Spleen (tissue), 11 donors: ENCODE data around the gene RORC. TPM values are rescaled to one million over a fixed set of nuclear protein-coding genes. Genes with fewer than 3 reads are reported as not detected.

Experiments used
- DNase-seq: peaks from one replicate; pipeline ENCODE4 v3.0.0-alpha.2; 2020
- H3K27ac ChIP-seq, 8 donors: fragments of 200-600 bp; sonication (generic) in 7 of 8; 1 replicate in 4 of 8; 2 replicates in 4 of 8; pipeline versions ENCODE4 v1.5.0 to v1.8.0; 2016 to 2021; ENCODE audit warnings: inconsistent platforms in 4 of 8, mild to moderate bottlenecking in 4 of 8, moderate library complexity in 1 of 8
- H3K27me3 ChIP-seq, 7 donors: fragments of 200-600 bp; sonication (generic) in 6 of 7; replicated peaks in 1 of 7; 1 replicate in 4 of 7; 2 replicates in 3 of 7; pipeline versions ENCODE4 v1.5.0 to v1.8.0; 2016 to 2021; ENCODE audit warnings: inconsistent platforms in 3 of 7, mild to moderate bottlenecking in 1 of 7
- H3K36me3 ChIP-seq, 6 donors: fragments of 200-600 bp; sonication (generic) in 5 of 6; 1 replicate in 4 of 6; 2 replicates in 2 of 6; pipeline versions ENCODE4 v1.5.0 to v1.8.0; 2016 to 2021; ENCODE audit warnings: inconsistent platforms in 2 of 6
- H3K4me1 ChIP-seq, 6 donors: fragments of 200-600 bp; sonication (generic) in 5 of 6; 1 replicate in 3 of 6; 2 replicates in 3 of 6; pipeline versions ENCODE4 v1.5.0 to v1.8.0; 2016 to 2021; ENCODE audit warnings: inconsistent platforms in 3 of 6
- H3K4me3 ChIP-seq, 8 donors: fragments of 200-600 bp; sonication (generic) in 7 of 8; 1 replicate in 4 of 8; 2 replicates in 4 of 8; pipeline versions ENCODE4 v1.5.0 to v1.8.0; 2016 to 2021; ENCODE audit warnings: inconsistent platforms in 4 of 8, mild to moderate bottlenecking in 4 of 8, moderate library complexity in 2 of 8
- H3K9me3 ChIP-seq, 8 donors: fragments of 200-600 bp; sonication (generic) in 7 of 8; 1 replicate in 4 of 8; 2 replicates in 4 of 8; pipeline versions ENCODE4 v1.5.0 to v1.8.0; 2016 to 2021; ENCODE audit warnings: inconsistent platforms in 4 of 8
- CTCF ChIP-seq, 11 experiments: fragments of 200-600 bp in 7 of 11; fragments of 450-650 bp in 4 of 11; sonication (generic) in 4 of 11; IDR thresholded peaks in 8 of 11; conservative IDR thresholded peaks in 3 of 11; 1 replicate in 7 of 11; 2 replicates in 4 of 11; pipeline versions ENCODE4 v1.4.0 to v1.8.0; 2016 to 2021; ENCODE audit warnings: antibody characterized with exemption in 11 of 11, inconsistent platforms in 4 of 11, mild to moderate bottlenecking in 1 of 11
- POLR2A ChIP-seq, 3 donors: fragments of 450-650 bp; IDR thresholded peaks; one replicate each; pipeline ENCODE4 v1.5.1; 2017; ENCODE audit warnings: antibody characterized with exemption in 3 of 3, mild to moderate bottlenecking in 1 of 3
- POLR2AphosphoS5 ChIP-seq, 3 donors: sonication (generic); formaldehyde crosslinking; IDR thresholded peaks; one replicate each; pipeline ENCODE4 v1.5.1; 2017; ENCODE audit warnings: antibody characterized with exemption in 3 of 3
- WGBS, 5 donors: extraction: QIAGEN DNeasy Blood & Tissue Kit in 3 of 5; methylation state at CpG; one replicate each; pipeline versions ENCODE4 v1.1.5 to v1.1.7; 2013 to 2018; 5-methylcytosine and 5-hydroxymethylcytosine counted together
- intact Hi-C: fragments of 100-400 bp; cut with DNase I; formaldehyde crosslinking; loops from one replicate; pipeline ENCODE4 v1.15.0; 2023; ENCODE audit warnings: low total_unique reads
- polyA plus RNA-seq, 3 donors: library from polyadenylated mRNA; stranded (reverse); fragments of 200-250 nt; gene quantifications; one replicate each; pipeline ENCODE4 v1.2.1, GENCODE V29; 2013
- total RNA-seq, 7 donors: library from RNA; depleted of rRNA in 3 of 7; stranded (reverse); fragments of >200 nt in 3 of 7; fragmentation: NEBNext Ultra II Directional in 4 of 7; extraction: Animal tissue kit (Norgen Biotek cat#: 25700) in 4 of 7; gene quantifications; one replicate each; pipeline versions ENCODE4 v1.1.0 to v1.2.1, GENCODE V29; 2016 to 2021
- donor health status: healthy with polysubstance abuse.
- donor health status: DM: no; HTN: no; CAD: no; lungs with moderate emphysema.
- donor health status: DM: no; HTN: no; CAD: no.
- donor health status: Bipolar disorder and iron deficiency.
- donor health status: healthy.
- donor health status: DM: no; HTN: no; CAD: no.
- donor health status: DM: yes; HTN: yes; CAD: no.

RORC gene
- total and polyA plus RNA-seq, 10 donors, result 0.14 to 4.1 (median 1.6) TPM

GRCh38 chr1:151777317-151777716 lies 54.3 kb downstream of the RORC start:
- H3K27me3 ChIP-seq, result no peaks in the 10 kb centered on the region
- H3K4me1 ChIP-seq, result no peaks in the 10 kb centered on the region
- H3K27ac ChIP-seq, result no peak overlapping the region
- DNase-seq, result no peak
- WGBS, 5 donors, result 73 to 98% (median 96%) methylated on average over 4 of the region's 4 CpGs
- H3K9me3 ChIP-seq, result no peaks in the 10 kb centered on the region
- intact Hi-C loops, result no loop called here
- H3K36me3 ChIP-seq, result peaks cover 0 to 97% (median 47%) of the 10 kb centered on the region in 6 donors
- no peak overlapping the region for H3K4me3 ChIP-seq
- TF ChIP-seq CTCF (IDR thresholded peaks at IDR 0.05 in 8 of 11, conservative IDR thresholded peaks at IDR 0.05 in 3 of 11) (no peak), POLR2AphosphoS5 (IDR thresholded peaks at IDR 0.05) (no peak), POLR2A (IDR thresholded peaks at IDR 0.05) (no peak)

- intact Hi-C loops, result no loop called here
- peaks cover 0 to 90% (median 46%) of the 10 kb centered on the region in 6 donors for H3K36me3 ChIP-seq
Observed at GRCh38 chr1:151776665-151777062, 54.9 kb downstream of the RORC start.

GRCh38 chr1:151775894-151776664 lies 55.5 kb downstream of the RORC start:
- no peaks in the 10 kb centered on the region for H3K9me3 ChIP-seq
- H3K4me3 ChIP-seq, result no peak overlapping the region
- TF ChIP-seq POLR2AphosphoS5 (IDR thresholded peaks at IDR 0.05) (no peak), POLR2A (IDR thresholded peaks at IDR 0.05) (no peak), CTCF (IDR thresholded peaks at IDR 0.05 in 8 of 11, conservative IDR thresholded peaks at IDR 0.05 in 3 of 11) (no peak)
- 87 to 96% (median 95%) methylated on average over 7 of the region's 7 CpGs for WGBS, 5 donors
- no peaks in the 10 kb centered on the region for H3K27me3 ChIP-seq
- H3K36me3 ChIP-seq, result peaks cover 0 to 84% (median 42%) of the 10 kb centered on the region in 6 donors
- no peak for DNase-seq
- H3K4me1 ChIP-seq, result no peaks in the 10 kb centered on the region
- intact Hi-C loops, result no loop called here
- no peak overlapping the region for H3K27ac ChIP-seq

More at GRCh38 chr1:151776665-151777062, 54.9 kb downstream of the RORC start:
- WGBS, 5 donors, result 78 to 97% (median 92%) methylated on average over 3 of the region's 3 CpGs
- Histone ChIP-seq H3K27ac (no peak overlapping the region), H3K27me3 (no peaks in the 10 kb centered on the region), H3K9me3 (no peaks in the 10 kb centered on the region), H3K4me3 (no peak overlapping the region), H3K4me1 (no peaks in the 10 kb centered on the region)
- TF ChIP-seq POLR2A (IDR thresholded peaks at IDR 0.05), result no peak
- TF ChIP-seq CTCF (IDR thresholded peaks at IDR 0.05 in 8 of 11, conservative IDR thresholded peaks at IDR 0.05 in 3 of 11), result no peak
- TF ChIP-seq POLR2AphosphoS5 (IDR thresholded peaks at IDR 0.05), result no peak
- no peak for DNase-seq

- no peak for DNase-seq
- 64 to 84% (median 79%) methylated on average over 3 of the region's 3 CpGs for WGBS, 5 donors
- intact Hi-C loops, result no loop called here
- Histone ChIP-seq H3K27me3 (no peaks in the 10 kb centered on the region), H3K36me3 (peaks cover 0 to 67% (median 40%) of the 10 kb centered on the region in 6 donors), H3K9me3 (no peaks in the 10 kb centered on the region), H3K4me3 (no peak overlapping the region), H3K27ac (no peak overlapping the region), H3K4me1 (no peaks in the 10 kb centered on the region)
- no peak for TF ChIP-seq POLR2AphosphoS5 (IDR thresholded peaks at IDR 0.05)
- no peak for TF ChIP-seq CTCF (IDR thresholded peaks at IDR 0.05 in 8 of 11, conservative IDR thresholded peaks at IDR 0.05 in 3 of 11)
- TF ChIP-seq POLR2A (IDR thresholded peaks at IDR 0.05), result no peak
Observed at GRCh38 chr1:151774256-151774922, 57.2 kb downstream of the RORC start.
